Cardiac septum (tissue), 1 donor: ENCODE results near the gene ZBTB17. TPM values are rescaled to one million over a fixed set of nuclear protein-coding genes. Genes with fewer than 3 reads are reported as not detected.
"Not testable (repeated sequence)": the region's sequence is repeated elsewhere in the genome, so short reads cannot be mapped to it uniquely, and the experiment has no call there.

Experiments
- DNase-seq: peaks from one replicate; pipeline ENCODE4 v3.0.0-alpha.2; 2020; ENCODE audit warnings: low spot score
- intact Hi-C: fragments of 100-400 bp; cut with DNase I; formaldehyde crosslinking; loops from one replicate; pipeline ENCODE4 v1.14.0; 2022
- total RNA-seq: library from RNA; stranded (reverse); fragmentation: NEBNext Ultra II Directional; extraction: Animal tissue kit (Norgen Biotek cat#: 25700); gene quantifications from one replicate; pipeline ENCODE4 v1.2.1, GENCODE V29; 2021
- donor health status: DM: no; HTN: no; CAD: no.

Gene ZBTB17
- total RNA-seq, 1 donor from 2014 or later, result 24.9 TPM

DNA sequence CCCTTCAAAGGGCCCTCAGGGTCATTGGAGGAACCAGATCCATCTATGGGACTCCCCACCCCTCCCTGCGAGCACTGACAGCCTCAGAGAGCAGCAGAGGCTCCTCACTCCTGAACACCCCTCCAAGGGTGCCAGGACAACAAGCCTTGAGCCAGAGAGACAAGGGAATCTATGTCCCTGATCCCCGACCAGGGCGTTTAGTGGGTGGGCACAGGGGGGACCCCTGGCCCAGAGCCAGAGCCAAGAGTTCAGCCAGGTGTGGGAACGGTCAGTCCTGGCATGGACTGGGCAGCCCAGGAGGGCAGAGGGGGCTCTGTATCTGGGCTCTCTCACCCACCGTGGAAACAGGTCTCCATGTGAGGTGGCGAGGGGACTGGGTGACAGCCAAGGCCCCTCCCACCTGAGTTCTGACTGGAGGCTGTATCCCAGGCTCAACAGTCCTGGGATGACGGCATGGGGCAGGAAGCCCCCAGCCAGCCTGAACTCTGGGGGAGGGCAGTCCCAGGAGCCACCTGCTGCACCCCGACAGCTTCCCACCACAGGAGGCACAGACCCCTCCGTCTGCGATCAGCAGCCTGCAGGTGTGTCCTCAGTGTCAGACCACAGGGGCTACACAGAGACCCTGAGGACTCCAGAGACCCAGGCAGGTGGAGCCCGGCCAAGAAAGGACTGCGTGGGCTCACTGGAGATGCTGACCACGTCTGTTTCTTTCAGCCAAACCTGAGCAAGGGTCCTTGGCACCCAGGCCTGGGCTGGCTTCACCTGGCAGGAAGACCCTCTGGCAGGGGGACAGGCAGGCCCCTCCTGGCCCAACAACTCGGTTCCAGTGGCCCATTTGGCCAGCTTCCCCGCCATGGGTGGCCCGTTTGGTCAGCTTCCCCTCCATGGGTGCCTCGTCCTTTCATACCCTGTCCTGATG lies 16.9 kb upstream of the ZBTB17 start:
- intact Hi-C loops, result loop anchor here (5.0 kb wide), 1 partner anchor 176 kb away; no protein-coding TSS in a partner anchor
- no peak for DNase-seq

- DNase-seq, result no peak
- intact Hi-C loops, result loop anchor here (5.0 kb wide), 1 partner anchor 175 kb away; no protein-coding TSS in a partner anchor
These were observed 16.3 kb upstream of the ZBTB17 start for GRCh38 chr1:15992187-15992553.

GRCh38 chr1:15991427-15992186 lies 15.7 kb upstream of the ZBTB17 start:
- intact Hi-C loops, result loop anchor here (5.0 kb wide), 1 partner anchor 174 kb away; no protein-coding TSS in a partner anchor
- no peak for DNase-seq

GRCh38 chr1:15989776-15990175 lies 13.9 kb upstream of the ZBTB17 start:
- no peak for DNase-seq
- intact Hi-C loops, result loop anchor here (5.0 kb wide), 1 partner anchor 172 kb away; no protein-coding TSS in a partner anchor

DNA sequence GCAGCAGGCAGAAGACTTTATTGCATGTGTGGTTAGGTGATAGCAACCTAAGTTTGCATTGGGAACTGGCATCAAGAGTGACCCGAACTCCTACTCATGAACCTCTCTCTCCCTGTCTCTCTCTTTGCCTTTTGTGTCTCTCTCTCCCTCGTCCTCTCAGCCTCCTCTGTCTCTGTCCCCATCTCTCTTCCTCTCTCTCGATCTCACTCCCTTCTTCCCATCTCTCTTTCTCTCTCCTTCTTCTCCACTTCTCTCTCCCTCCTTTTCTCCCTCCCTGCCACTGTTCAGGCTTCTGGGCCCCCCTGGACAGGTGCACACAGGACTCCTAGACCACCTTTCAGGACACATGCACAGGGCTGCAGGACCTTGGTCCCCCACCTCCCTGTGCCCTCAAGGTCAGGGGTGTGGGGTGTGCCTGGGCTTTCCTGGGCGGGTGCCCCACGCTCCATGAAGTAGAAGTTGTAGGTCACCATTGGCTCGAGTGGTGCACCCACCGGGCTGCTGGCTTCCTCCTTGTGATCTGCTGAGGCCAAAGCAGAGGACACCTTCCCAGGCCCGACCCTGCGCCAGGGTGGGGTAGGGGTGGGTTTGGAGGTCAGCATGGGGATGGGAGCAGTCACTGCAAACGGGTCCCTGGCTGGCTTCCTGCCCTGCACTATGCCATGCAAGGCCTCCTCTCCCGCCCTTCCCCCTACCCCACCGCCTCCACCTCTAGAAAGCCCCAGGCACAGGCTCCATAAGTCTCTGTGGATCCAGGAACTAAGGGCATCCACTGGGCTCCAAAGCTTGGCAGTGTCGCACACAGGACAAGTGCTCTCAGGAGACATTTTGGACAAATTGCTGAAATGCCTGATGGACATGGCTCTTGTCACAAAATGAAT lies 13.2 kb upstream of the ZBTB17 start:
- DNase-seq, result no peak
- intact Hi-C loops, result no loop called here

- intact Hi-C loops, result no loop called here
- DNase-seq, result no peak
These were observed 9.9 kb upstream of the ZBTB17 start for GRCh38 chr1:15985611-15986297.

DNA sequence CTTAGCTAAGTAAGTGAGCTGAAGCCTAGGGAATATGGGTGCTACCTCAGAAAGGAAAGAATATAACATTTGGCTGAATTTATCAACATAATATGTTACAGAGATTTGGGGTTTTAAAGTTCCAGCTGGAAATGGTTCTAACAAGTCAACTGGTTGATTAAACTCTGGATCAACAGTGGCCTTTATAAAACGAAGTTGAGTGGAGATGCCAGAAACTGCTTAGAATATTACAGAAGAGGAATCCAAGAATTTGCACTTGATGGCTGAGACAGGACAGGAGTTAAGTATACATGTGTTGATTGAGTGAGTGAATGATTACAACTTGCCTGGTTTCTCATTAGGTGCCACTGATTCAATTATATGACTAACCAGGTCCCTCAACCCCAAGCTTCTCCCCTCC lies 7.4 kb upstream of the ZBTB17 start:
- intact Hi-C loops, result no loop called here
- DNase-seq, result no peak

GRCh38 chr1:15981679-15982078 lies 5.8 kb upstream of the ZBTB17 start:
- DNase-seq, result no peak
- intact Hi-C loops, result no loop called here

- DNase-seq, intact Hi-C loops: not testable (repeated sequence)
These were observed 2.0 kb upstream of the ZBTB17 start for GRCh38 chr1:15977947-15978346.

DNA sequence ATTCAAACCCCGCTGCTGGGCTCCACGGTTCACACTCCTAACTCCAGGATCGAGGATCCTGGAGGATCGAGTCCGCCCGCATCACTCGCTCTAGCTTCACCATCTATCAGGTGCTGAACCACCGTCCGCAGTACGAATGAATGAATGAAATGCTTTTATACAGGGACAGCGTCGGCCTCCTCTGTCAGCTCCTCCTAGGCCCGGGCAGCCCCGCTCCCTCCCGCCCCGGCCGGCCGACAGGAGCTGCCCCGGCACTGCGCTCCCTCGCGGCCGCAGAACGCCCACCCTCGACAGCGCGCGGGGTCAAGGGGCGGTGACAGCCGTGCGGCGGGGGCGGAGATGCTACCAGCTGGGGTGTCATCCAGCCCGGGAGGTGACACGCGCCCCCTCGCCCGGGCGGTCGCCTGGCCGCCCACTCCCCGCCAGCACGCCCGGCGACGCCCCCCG lies 520 bp downstream of the ZBTB17 start:
- intact Hi-C loops, result no loop called here
- no peak for DNase-seq

DNA sequence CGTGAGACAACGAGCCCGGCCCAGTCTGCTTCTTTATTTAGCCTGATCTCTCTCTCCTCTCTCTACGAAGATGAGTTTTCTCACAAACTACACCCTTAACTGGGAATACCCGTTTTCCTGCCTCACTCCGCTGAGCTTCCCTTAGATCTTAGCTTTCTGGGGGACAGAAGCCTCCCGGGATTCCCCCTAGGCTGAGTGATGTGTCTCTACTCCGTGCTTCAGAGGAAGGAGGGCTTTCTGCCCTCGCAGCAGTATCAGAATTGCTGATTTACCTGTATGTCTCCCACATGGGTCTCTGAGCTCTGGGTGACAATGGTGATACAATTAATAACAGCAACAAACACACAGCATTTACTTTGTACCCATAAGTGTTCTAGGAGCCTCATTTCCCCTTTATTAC lies 1.0 kb downstream of the ZBTB17 start:
- intact Hi-C loops, result no loop called here
- no peak for DNase-seq

GRCh38 chr1:15973772-15974171 lies 2.1 kb downstream of the ZBTB17 start:
- intact Hi-C loops, result no loop called here
- DNase-seq, result no peak

DNA sequence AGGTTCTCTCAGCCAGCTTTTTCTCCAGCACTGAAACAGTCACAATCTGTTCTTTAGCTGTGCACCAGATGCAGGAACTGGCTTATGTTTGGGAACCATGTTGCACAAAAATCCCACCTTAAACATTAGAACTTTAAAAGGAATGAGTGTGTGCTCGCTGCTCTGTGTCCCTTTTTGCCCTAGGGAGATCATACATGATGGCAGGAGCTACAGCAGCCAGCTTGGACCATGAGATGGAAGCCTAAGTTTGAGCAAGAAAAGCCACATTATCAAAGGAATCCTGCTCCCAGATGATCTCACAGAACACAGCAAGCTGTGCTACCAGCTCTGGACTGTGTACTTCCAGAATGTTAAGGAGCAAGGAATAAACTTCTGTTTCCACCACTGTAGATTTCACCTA lies 3.5 kb downstream of the ZBTB17 start:
- intact Hi-C loops, result no loop called here
- no peak for DNase-seq

DNA sequence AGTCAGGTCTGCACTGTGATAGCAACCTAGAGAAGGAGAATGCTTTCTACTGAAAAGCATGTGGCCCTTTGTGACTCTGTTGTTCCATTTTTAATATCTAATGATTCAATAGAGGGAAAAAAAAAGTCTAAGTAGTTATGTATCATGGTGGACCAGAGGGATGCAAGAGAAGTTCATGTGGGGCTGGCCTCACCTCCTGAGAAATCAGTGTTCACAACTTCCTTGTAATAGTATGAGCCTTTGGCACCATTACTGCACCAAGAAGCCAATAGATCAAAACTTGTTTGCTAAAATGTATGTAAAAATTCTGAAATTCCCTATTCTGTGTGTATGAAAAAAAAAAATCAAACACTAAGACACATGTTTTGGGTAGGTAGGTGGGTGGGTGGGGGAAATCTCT lies 5.0 kb downstream of the ZBTB17 start:
- intact Hi-C loops, result no loop called here
- no peak for DNase-seq

DNA sequence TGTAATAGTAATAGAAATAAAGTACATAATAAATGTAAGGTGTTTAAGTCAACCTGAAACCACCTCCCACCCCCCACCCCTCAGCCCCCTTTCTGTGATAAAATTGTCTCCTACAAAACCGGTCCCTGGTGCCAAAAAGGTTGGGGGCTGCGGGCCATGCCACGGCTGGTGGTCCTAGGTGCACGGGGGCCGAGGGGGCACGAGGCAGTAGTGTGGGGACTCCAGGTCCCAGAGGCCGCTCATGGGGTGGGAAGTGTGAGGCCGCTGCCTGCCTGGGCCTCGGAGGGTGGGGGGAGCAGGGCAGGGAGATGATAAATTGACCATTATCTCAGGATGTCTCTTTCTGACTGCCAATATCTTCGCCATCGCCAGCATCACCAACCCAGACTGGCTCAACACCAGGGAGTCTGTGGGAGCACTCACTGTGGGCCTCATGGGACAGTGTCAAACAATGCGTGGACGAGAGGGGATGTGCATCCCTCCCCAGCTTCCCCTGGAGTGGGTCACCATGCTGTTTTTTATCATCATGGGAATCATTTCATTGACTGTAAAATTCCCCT lies 6.5 kb downstream of the ZBTB17 start:
- intact Hi-C loops, result no loop called here
- no peak for DNase-seq

DNA sequence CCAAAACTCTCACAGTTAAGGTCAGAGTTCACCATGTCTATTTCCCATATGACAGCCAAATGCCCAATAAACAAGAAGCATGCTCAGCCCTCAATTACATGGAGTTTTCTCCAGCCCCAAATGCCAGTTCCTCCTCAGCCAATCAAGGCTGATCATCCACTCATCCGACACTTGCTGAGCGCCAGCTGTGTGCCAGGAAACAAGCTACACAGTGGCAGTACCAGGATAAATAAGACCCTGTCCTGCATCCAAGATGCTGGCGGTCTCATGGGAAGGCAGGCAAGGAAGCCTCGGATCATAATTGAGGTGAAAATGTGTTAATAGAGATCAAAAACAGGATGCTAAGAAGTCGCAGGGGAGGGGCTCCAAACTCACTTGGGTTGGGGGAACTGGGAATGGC lies 7.7 kb downstream of the ZBTB17 start:
- intact Hi-C loops, result no loop called here
- DNase-seq, result no peak

GRCh38 chr1:15966956-15967344 lies 9.0 kb downstream of the ZBTB17 start:
- intact Hi-C loops, result no loop called here
- DNase-seq, result no peak

- intact Hi-C loops, result no loop called here
- DNase-seq, result no peak
These were observed 9.6 kb downstream of the ZBTB17 start for GRCh38 chr1:15966081-15966955.
